ENCODE results near the gene SYT15. TPM values are rescaled to one million over a fixed set of nuclear protein-coding genes. Genes with fewer than 3 reads are reported as not detected.

The SYT15 gene
- polyA plus RNA-seq, 1 donor from 2014 or later: 0.45 TPM

- H3K9me3 Mint-ChIP-seq: no peaks in the 10 kb centered on the region
- peaks cover 6% of the 10 kb centered on the region for H3K27me3 Mint-ChIP-seq
- no peak overlapping the region for H3K4me3 Mint-ChIP-seq
- H3K27ac Mint-ChIP-seq: no peak overlapping the region
- H3K36me3 Mint-ChIP-seq: no peaks in the 10 kb centered on the region
- H3K4me1 Mint-ChIP-seq: peaks cover 0 to under 1% (median 0%) of the 10 kb centered on the region in 3 donors
These were observed 27.9 kb upstream of the SYT15 start for GRCh38 chr10:46550795-46551700.

- H3K4me3 Mint-ChIP-seq: no peak overlapping the region
- no peak overlapping the region for H3K27ac Mint-ChIP-seq
- H3K9me3 Mint-ChIP-seq: no peaks in the 10 kb centered on the region
- peaks cover 0 to 2% (median under 1%) of the 10 kb centered on the region in 3 donors for H3K4me1 Mint-ChIP-seq
- H3K36me3 Mint-ChIP-seq: no peaks in the 10 kb centered on the region
- peaks cover 8% of the 10 kb centered on the region for H3K27me3 Mint-ChIP-seq
These were observed 27.0 kb upstream of the SYT15 start for GRCh38 chr10:46551701-46552525.

GRCh38 chr10:46552526-46553237, 26.2 kb upstream of the SYT15 start:
- H3K4me1 Mint-ChIP-seq: peaks cover 0 to 4% (median 2%) of the 10 kb centered on the region in 3 donors
- H3K27me3 Mint-ChIP-seq: peaks cover 8% of the 10 kb centered on the region

GRCh38 chr10:46553238-46554049, 25.5 kb upstream of the SYT15 start:
- peaks cover 2% of the 10 kb centered on the region for H3K36me3 Mint-ChIP-seq
- H3K4me3 Mint-ChIP-seq: no peak overlapping the region
- peaks cover 0 to 4% (median 0%) of the 10 kb centered on the region in 3 donors for H3K9me3 Mint-ChIP-seq

More at GRCh38 chr10:46552526-46553237, 26.2 kb upstream of the SYT15 start:
- Mint-ChIP-seq H3K4me3 (no peak overlapping the region), H3K36me3 (peaks cover 2% of the 10 kb centered on the region), H3K27ac (no peak overlapping the region), H3K9me3 (peaks cover 0 to 2% (median 0%) of the 10 kb centered on the region in 3 donors)

GRCh38 chr10:46554166-46554781, 24.7 kb upstream of the SYT15 start:
- Mint-ChIP-seq H3K4me3 (no peak overlapping the region), H3K9me3 (peaks cover 0 to 4% (median 0%) of the 10 kb centered on the region in 3 donors), H3K27ac (no peak overlapping the region), H3K4me1 (peaks cover 0 to 4% (median 2%) of the 10 kb centered on the region in 3 donors), H3K36me3 (peaks cover 2% of the 10 kb centered on the region), H3K27me3 (peaks cover 6% of the 10 kb centered on the region)

More at GRCh38 chr10:46553238-46554049, 25.5 kb upstream of the SYT15 start:
- Mint-ChIP-seq H3K27ac (no peak overlapping the region), H3K27me3 (peaks cover 6% of the 10 kb centered on the region), H3K4me1 (peaks cover 0 to 4% (median 2%) of the 10 kb centered on the region in 3 donors)

- Mint-ChIP-seq H3K36me3 (peaks cover 2% of the 10 kb centered on the region), H3K27me3 (peaks cover 6% of the 10 kb centered on the region), H3K4me3 (no peak overlapping the region), H3K9me3 (peaks cover 0 to 4% (median 0%) of the 10 kb centered on the region in 3 donors), H3K4me1 (peaks cover 0 to 4% (median 2%) of the 10 kb centered on the region in 3 donors), H3K27ac (no peak overlapping the region)
These were observed 23.6 kb upstream of the SYT15 start for GRCh38 chr10:46555366-46555712.

- Mint-ChIP-seq H3K27ac (no peak overlapping the region), H3K36me3 (peaks cover 2% of the 10 kb centered on the region), H3K4me1 (peaks cover 0 to 4% (median 2%) of the 10 kb centered on the region in 3 donors), H3K4me3 (peak overlapping the region in 2 of 4 donors; percentile 35 to 65), H3K9me3 (peaks cover 0 to 4% (median 0%) of the 10 kb centered on the region in 3 donors), H3K27me3 (peaks cover 6% of the 10 kb centered on the region)
These were observed 23.0 kb upstream of the SYT15 start for GRCh38 chr10:46555713-46556514.

GRCh38 chr10:46556515-46557318, 22.2 kb upstream of the SYT15 start, which contains the start of gene GPRIN2:
Gene GPRIN2, minus strand, starts transcription at chr10:46556658. Its CDS starts 5,922 bp downstream, at chr10:46550736.
- peaks cover 0 to 4% (median 0%) of the 10 kb centered on the region in 3 donors for H3K9me3 Mint-ChIP-seq
- peaks cover 8% of the 10 kb centered on the region for H3K27me3 Mint-ChIP-seq
- peak within 1 kb of the TSS in 2 of 4 donors; percentile 59 to 65 for H3K4me3 Mint-ChIP-seq
- H3K36me3 Mint-ChIP-seq: peaks cover 2% of the 10 kb centered on the region
- no peak within 1 kb of the TSS for H3K27ac Mint-ChIP-seq
- H3K4me1 Mint-ChIP-seq: peaks cover 0 to 4% (median 2%) of the 10 kb centered on the region in 3 donors

GRCh38 chr10:46557319-46558121, 21.4 kb upstream of the SYT15 start:
- peaks cover 2% of the 10 kb centered on the region for H3K36me3 Mint-ChIP-seq
- peaks cover 0 to 4% (median 0%) of the 10 kb centered on the region in 3 donors for H3K9me3 Mint-ChIP-seq
- H3K4me3 Mint-ChIP-seq: peak overlapping the region in 1 of 4 donors; percentile 51
- peaks cover 8% of the 10 kb centered on the region for H3K27me3 Mint-ChIP-seq
- H3K4me1 Mint-ChIP-seq: peaks cover 0 to 4% (median 2%) of the 10 kb centered on the region in 3 donors
- H3K27ac Mint-ChIP-seq: no peak overlapping the region

GRCh38 chr10:46558122-46558391, 20.9 kb upstream of the SYT15 start:
- Mint-ChIP-seq H3K4me3 (peak overlapping the region in 2 of 4 donors; percentile 6 to 51), H3K4me1 (peaks cover 0 to 4% (median 2%) of the 10 kb centered on the region in 3 donors), H3K9me3 (peaks cover 0 to 4% (median 0%) of the 10 kb centered on the region in 3 donors), H3K27ac (no peak overlapping the region), H3K36me3 (peaks cover 2% of the 10 kb centered on the region), H3K27me3 (peaks cover 8% of the 10 kb centered on the region)

- H3K36me3 Mint-ChIP-seq: peaks cover 2% of the 10 kb centered on the region
- peaks cover 0 to 4% (median 2%) of the 10 kb centered on the region in 3 donors for H3K4me1 Mint-ChIP-seq
- H3K27ac Mint-ChIP-seq: no peak overlapping the region
- no peak overlapping the region for H3K4me3 Mint-ChIP-seq
- H3K27me3 Mint-ChIP-seq: peaks cover 8% of the 10 kb centered on the region
- H3K9me3 Mint-ChIP-seq: peaks cover 0 to 4% (median 0%) of the 10 kb centered on the region in 3 donors
These were observed 20.3 kb upstream of the SYT15 start for GRCh38 chr10:46558392-46559185.
